ENCODE measurements around the gene BCAS3.

The BCAS3 gene

DNA sequence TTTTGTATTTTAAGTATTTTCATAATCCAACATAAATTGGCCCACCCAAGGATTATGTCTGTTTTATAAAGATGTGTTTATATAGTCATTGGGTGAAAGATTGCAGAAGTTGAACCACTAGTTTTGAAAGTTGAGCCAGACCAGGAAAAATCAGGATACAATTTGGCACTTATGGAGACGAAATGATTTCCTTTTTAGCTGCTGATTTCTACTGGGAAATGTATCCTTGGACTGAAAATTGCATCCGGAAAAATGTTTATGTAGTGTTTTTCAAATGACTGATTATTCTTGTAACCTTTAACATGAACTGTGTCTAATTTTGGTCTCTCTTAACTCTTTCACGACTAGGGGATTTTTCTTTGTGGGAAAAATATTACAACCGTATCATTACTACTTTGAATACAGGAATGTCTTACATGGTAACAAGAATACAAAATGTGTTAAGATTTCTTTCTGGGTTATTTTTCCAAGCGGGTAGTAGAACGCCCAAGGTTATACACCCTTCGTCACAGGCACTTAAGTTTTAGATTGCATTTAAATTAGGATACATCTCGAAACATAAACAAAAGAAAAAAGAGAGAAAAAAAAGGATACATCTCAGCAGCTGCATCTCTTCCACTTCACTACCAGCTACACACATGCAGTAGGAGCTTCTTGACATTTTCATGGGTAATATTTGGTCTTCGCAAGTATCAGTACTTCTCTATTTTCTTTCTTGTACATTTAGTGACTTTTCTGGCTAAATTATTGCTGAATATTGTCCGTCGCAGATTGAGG lies 449.0 kb downstream of the BCAS3 start:
- no peak for DNase-seq (ENCODE audit: low read depth)
- H3K4me3 ChIP-seq (ENCODE audit: control insufficient read depth, low read depth, low read length) = no peak overlapping the region
- TF ChIP-seq, protein P1, sequence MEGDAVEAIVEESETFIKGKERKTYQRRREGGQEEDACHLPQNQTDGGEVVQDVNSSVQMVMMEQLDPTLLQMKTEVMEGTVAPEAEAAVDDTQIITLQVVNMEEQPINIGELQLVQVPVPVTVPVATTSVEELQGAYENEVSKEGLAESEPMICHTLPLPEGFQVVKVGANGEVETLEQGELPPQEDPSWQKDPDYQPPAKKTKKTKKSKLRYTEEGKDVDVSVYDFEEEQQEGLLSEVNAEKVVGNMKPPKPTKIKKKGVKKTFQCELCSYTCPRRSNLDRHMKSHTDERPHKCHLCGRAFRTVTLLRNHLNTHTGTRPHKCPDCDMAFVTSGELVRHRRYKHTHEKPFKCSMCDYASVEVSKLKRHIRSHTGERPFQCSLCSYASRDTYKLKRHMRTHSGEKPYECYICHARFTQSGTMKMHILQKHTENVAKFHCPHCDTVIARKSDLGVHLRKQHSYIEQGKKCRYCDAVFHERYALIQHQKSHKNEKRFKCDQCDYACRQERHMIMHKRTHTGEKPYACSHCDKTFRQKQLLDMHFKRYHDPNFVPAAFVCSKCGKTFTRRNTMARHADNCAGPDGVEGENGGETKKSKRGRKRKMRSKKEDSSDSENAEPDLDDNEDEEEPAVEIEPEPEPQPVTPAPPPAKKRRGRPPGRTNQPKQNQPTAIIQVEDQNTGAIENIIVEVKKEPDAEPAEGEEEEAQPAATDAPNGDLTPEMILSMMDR (IDR thresholded peaks at IDR 0.05; ENCODE audit: control insufficient read depth, insufficient read depth, low read depth, low read length, missing control alignments) = no peak

DNA sequence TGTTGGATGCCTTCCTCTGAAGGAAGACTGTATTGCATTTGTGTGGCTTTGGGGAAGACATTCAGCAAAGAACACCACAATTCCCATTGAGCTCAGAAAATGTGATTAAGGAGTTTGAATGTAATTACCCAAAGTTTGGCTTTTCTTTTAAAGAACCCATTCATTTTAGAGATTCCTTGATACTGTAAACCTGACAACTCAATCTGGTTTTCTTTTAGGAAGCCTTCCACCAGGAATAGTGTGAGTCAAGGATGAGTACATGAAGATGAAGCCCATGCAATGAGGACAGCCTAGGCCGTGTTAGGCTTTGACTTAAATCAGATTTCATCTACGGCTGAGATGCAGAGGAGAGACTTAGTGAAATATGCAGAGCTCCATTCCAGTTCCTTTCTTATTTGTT lies 450.3 kb downstream of the BCAS3 start:
- DNase-seq (ENCODE audit: low read depth) = peak; percentile 13
- TF ChIP-seq, protein P1 (IDR thresholded peaks at IDR 0.05; ENCODE audit: control insufficient read depth, insufficient read depth, low read depth, low read length, missing control alignments) = no peak
- no peak overlapping the region for H3K4me3 ChIP-seq (ENCODE audit: control insufficient read depth, low read depth, low read length)

DNA sequence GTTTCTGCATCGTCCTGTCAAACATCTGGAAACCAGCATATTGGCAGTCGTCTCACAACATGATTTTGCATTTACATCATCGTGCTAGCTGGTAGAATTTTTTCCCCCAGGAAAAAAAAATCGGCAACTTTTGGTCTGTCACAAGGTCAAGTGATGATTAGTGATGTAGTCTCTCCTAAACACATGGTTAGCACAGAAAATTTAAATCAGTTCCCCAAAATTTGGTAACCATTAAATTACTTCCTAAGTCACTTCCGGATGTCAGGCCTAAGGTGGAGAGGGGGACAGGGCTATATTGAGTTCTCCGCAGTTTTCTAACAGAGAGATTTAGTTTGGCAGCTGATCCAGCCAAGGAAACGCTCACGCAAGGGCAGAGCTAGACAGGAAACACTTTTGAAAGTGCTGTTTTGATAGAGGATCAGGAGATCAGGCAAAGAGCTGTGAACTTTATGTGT lies 451.0 kb downstream of the BCAS3 start:
- no peak overlapping the region for H3K4me3 ChIP-seq (ENCODE audit: control insufficient read depth, low read depth, low read length)
- peak; percentile 5 for DNase-seq (ENCODE audit: low read depth)
- TF ChIP-seq, protein P1 (IDR thresholded peaks at IDR 0.05; ENCODE audit: control insufficient read depth, insufficient read depth, low read depth, low read length, missing control alignments) = no peak

DNA sequence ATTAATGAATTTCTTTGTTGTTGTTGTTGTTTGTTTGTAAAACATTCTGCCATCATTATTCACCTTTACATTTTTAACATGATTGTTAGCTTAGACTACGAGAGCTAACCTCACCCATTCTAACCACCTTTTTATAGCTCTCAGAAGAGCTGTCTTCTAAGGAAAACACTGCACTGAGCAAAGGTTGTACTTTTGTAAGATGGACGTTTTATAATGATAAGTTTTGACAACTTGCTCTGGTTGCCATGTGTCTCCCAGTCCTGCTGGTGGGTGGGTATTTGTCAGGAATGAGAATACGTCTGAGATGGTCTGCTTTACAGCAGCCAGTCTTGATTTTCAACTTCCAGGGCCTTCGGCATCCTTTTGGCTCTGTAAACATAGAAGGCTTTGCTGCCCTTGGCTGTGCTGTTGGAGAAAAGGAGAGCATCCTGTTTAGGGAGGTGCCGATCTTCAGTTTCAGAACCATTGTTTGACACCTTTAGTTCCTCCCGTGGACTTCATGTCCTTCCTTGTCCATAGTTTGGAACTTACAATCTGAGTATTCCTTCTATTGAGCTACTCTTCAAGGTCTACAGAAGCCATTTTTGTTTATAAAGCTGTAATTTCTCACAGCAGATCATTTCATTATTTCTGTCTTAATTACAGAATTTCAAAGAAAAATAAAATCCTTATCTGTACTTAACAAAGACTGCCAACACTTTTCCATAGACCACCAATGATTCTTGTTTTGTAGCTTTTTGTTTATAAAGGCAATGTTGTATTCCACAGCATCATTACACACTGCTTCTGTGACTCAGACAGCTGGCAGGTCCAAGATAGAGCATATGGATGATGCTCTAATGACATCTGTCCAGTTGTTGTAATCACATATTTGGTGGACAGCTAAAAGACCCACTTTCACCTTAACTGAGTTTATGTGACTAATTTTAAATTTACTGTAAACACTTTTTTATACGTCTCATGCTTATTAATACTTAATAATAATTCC lies 451.9 kb downstream of the BCAS3 start:
- no peak overlapping the region for H3K4me3 ChIP-seq (ENCODE audit: control insufficient read depth, low read depth, low read length)
- TF ChIP-seq, protein P1 (IDR thresholded peaks at IDR 0.05; ENCODE audit: control insufficient read depth, insufficient read depth, low read depth, low read length, missing control alignments) = no peak
- DNase-seq (ENCODE audit: low read depth) = no peak

DNA sequence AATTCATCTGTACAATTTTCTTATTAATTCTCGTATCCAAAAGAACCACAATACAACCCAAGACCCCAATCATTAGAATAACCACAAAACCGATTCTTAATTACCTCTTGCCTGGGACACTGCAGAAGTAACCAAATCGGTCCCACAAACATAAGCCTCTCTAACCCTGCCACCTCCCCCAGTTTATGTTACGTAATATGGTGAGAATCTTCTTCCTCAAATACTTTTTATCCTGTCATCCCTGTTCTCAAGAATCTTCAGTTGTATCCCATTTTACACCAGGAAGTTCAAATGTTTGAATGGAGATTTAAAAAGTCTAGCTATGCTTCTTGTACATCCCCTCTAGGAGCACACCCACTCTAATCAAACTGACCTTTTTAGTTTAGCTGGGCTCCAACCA lies 452.7 kb downstream of the BCAS3 start:
- DNase-seq (ENCODE audit: low read depth) = no peak
- no peak overlapping the region for H3K4me3 ChIP-seq (ENCODE audit: control insufficient read depth, low read depth, low read length)
- TF ChIP-seq, protein P1 (IDR thresholded peaks at IDR 0.05; ENCODE audit: control insufficient read depth, insufficient read depth, low read depth, low read length, missing control alignments) = no peak

DNA sequence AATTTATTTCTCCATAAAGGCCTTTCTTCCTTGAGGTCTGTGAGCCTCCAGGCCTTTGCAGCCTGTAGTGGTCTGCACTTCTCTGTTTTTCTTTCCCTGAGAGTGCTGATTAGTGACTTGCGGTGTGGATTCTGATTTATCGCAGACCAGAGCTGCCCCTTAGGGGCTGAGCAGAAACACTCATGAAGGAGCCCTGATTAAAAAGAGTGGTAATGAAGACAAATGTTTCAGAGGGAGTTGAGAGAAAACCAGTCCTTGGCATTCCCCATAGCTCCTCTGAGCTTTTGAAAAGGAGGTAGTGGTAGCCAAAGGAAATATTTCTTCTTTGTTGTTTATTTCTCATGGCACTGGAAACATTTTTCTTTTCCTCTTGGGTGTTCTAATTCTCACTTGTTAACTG lies 453.9 kb downstream of the BCAS3 start:
- no peak overlapping the region for H3K4me3 ChIP-seq (ENCODE audit: control insufficient read depth, low read depth, low read length)
- no peak for DNase-seq (ENCODE audit: low read depth)
- TF ChIP-seq, protein P1 (IDR thresholded peaks at IDR 0.05; ENCODE audit: control insufficient read depth, insufficient read depth, low read depth, low read length, missing control alignments) = no peak
